GM12801 (cell line): ENCODE results near the gene KANK2.

ENCODE experiments used
- CTCF ChIP-seq: IDR thresholded peaks from one replicate; pipeline ENCODE4 v1.5.1; 2011; ENCODE audit warnings: control low read depth; ENCODE audit not compliant: insufficient read length; ENCODE audit errors: extremely low read depth

Gene KANK2

GRCh38 chr19:11138601-11139300 lies 58.6 kb downstream of the KANK2 start:
- no peak for TF ChIP-seq CTCF

GRCh38 chr19:11137542-11138384 lies 59.6 kb downstream of the KANK2 start:
- no peak for TF ChIP-seq CTCF

GRCh38 chr19:11136400-11137101 lies 60.8 kb downstream of the KANK2 start:
- no peak for TF ChIP-seq CTCF

- no peak for TF ChIP-seq CTCF
Measured at GRCh38 chr19:11131471-11131870, 65.9 kb downstream of the KANK2 start.

GRCh38 chr19:11130824-11131455 lies 66.4 kb downstream of the KANK2 start:
- no peak for TF ChIP-seq CTCF

- TF ChIP-seq CTCF = no peak
Measured at GRCh38 chr19:11127905-11128304, 69.4 kb downstream of the KANK2 start.
